Measurements from ENCODE around the gene ZIC3.

Gene ZIC3

GRCh38 chrX:137574102-137574783, 8.3 kb downstream of the ZIC3 start:
- DNase-seq (ENCODE audit: low read depth), result no peak

GRCh38 chrX:137574784-137575293, 8.9 kb downstream of the ZIC3 start:
- DNase-seq (ENCODE audit: low read depth), result no peak

GRCh38 chrX:137575596-137576255, 9.8 kb downstream of the ZIC3 start:
- DNase-seq (ENCODE audit: low read depth), result no peak

GRCh38 chrX:137587151-137587550, 21.2 kb downstream of the ZIC3 start:
- DNase-seq (ENCODE audit: low read depth), result no peak

GRCh38 chrX:137600769-137601168, 34.8 kb downstream of the ZIC3 start:
- no peak for DNase-seq (ENCODE audit: low read depth)

All from activated T-helper 9 cell treated with anti-CD3 and anti-CD28 coated beads, Interleukin-2, amount 50 U/mL, for 16 hours (primary cell).